Peyer's patch (tissue), 4 donors: ENCODE measurements around the gene TLK1.

Source experiments
- POLR2A ChIP-seq, 2 donors: fragments of 450-650 bp; IDR thresholded peaks; one replicate each; pipeline ENCODE4 v1.5.1; 2017; ENCODE audit warnings: antibody characterized with exemption in 2 of 2, mild to moderate bottlenecking in 2 of 2, moderate library complexity in 2 of 2
- TF ChIP-seq, protein P1 (sequence below), 6 experiments: fragments of 450-650 bp in 4 of 6; fragments of 200-600 bp in 2 of 6; sonication (generic) in 1 of 6; IDR thresholded peaks; one replicate each; pipeline ENCODE4 v1.5.1; 2017 to 2019; ENCODE audit warnings: antibody characterized with exemption in 6 of 6, mild to moderate bottlenecking in 3 of 6, moderate library complexity in 1 of 6

DNA sequence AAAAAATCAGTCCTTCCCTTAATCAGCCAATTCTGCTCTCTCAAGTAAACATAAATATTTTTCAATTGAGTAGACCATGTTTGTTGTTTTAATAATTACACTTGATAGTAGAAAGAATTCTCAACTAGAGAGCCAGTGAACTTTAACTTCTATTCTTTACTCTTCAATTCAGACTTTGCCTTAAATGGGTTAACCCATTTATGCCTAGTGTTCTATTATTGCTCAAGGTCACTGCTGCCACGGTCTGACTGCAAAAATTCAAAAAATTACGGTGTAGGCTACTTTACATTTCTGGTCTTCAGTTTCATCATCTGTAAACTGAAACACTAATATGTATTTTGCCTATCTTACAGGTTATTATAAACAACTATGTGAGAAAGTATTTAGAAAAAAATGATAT lies 103.1 kb downstream of the TLK1 start:
- TF ChIP-seq POLR2A (IDR thresholded peaks at IDR 0.05): no peak
- TF ChIP-seq, protein P1, sequence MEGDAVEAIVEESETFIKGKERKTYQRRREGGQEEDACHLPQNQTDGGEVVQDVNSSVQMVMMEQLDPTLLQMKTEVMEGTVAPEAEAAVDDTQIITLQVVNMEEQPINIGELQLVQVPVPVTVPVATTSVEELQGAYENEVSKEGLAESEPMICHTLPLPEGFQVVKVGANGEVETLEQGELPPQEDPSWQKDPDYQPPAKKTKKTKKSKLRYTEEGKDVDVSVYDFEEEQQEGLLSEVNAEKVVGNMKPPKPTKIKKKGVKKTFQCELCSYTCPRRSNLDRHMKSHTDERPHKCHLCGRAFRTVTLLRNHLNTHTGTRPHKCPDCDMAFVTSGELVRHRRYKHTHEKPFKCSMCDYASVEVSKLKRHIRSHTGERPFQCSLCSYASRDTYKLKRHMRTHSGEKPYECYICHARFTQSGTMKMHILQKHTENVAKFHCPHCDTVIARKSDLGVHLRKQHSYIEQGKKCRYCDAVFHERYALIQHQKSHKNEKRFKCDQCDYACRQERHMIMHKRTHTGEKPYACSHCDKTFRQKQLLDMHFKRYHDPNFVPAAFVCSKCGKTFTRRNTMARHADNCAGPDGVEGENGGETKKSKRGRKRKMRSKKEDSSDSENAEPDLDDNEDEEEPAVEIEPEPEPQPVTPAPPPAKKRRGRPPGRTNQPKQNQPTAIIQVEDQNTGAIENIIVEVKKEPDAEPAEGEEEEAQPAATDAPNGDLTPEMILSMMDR (IDR thresholded peaks at IDR 0.05): no peak
